Smooth muscle cell (in vitro differentiated cells): ENCODE measurements around the gene SUN5. TPM values are rescaled to one million over a fixed set of nuclear protein-coding genes. Genes with fewer than 3 reads are reported as not detected.

Experiments used
- DNase-seq: peaks from one replicate; lab custom pipeline; 2025; ENCODE audit not compliant: unreplicated experiment; lab: John Stamatoyannopoulos, UW
- H2AFZ ChIP-seq: fragments of 200-600 bp; sonication (generic); 2 replicates; pipeline ENCODE4 v1.6.0; 2016; ENCODE audit warnings: antibody characterized with exemption, low read depth, mild to moderate bottlenecking
- H3F3A ChIP-seq: fragments of 200-600 bp; sonication (generic); 2 replicates; pipeline ENCODE4 v1.6.0; 2017; ENCODE audit warnings: antibody characterized with exemption, low read depth
- H3K27ac ChIP-seq: fragments of 200-600 bp; sonication (generic); 2 replicates; pipeline ENCODE4 v1.5.1; 2016; ENCODE audit warnings: low read depth, mild to moderate bottlenecking
- H3K27me3 ChIP-seq: fragments of 200-600 bp; sonication (generic); 2 replicates; pipeline ENCODE4 v1.6.1; 2016; ENCODE audit warnings: low read depth, mild to moderate bottlenecking
- H3K36me3 ChIP-seq: fragments of 200-600 bp; sonication (generic); 2 replicates; pipeline ENCODE4 v1.5.1; 2016; ENCODE audit warnings: low read depth
- H3K4me1 ChIP-seq: fragments of 200-600 bp; sonication (generic); 2 replicates; pipeline ENCODE4 v1.5.1; 2016; ENCODE audit warnings: low read depth
- H3K4me2 ChIP-seq: fragments of 200-600 bp; sonication (generic); 2 replicates; pipeline ENCODE4 v1.6.0; 2016; ENCODE audit warnings: mild to moderate bottlenecking
- H3K4me3 ChIP-seq: fragments of 200-600 bp; sonication (generic); 2 replicates; pipeline ENCODE4 v1.5.1; 2016; ENCODE audit warnings: mild to moderate bottlenecking
- H3K79me2 ChIP-seq: fragments of 200-600 bp; sonication (generic); 2 replicates; pipeline ENCODE4 v1.6.0; 2016; ENCODE audit warnings: low read depth, mild to moderate bottlenecking
- H3K9ac ChIP-seq: fragments of 200-600 bp; sonication (generic); 2 replicates; pipeline ENCODE4 v1.6.0; 2016; ENCODE audit warnings: low read depth
- H3K9me3 ChIP-seq: fragments of 200-600 bp; sonication (generic); replicated peaks from 2 replicates; pipeline ENCODE4 v1.5.1; 2016; ENCODE audit warnings: low read depth
- H4K20me1 ChIP-seq: fragments of 200-600 bp; sonication (generic); 2 replicates; pipeline ENCODE4 v1.6.0; 2016; ENCODE audit warnings: low read depth
- CTCF ChIP-seq: fragments of 200-600 bp; sonication (generic); IDR thresholded peaks from 2 replicates; pipeline ENCODE4 v1.5.1; 2017; ENCODE audit warnings: borderline replicate concordance, mild to moderate bottlenecking, antibody characterized with exemption; ENCODE audit not compliant: insufficient read depth, poor library complexity, severe bottlenecking
- WGBS: methylation state at CpG from one replicate; pipeline ENCODE4 v1.1.7; 2016; ENCODE audit warnings: low lambda C conversion rate; 5-methylcytosine and 5-hydroxymethylcytosine counted together
- polyA plus RNA-seq: library from polyadenylated mRNA; unstranded; fragments of >200 nt; fragmentation: Nextera tagmentation; extraction: Ambion mirVana; gene quantifications from 2 replicates; pipeline ENCODE4 v1.2.1, GENCODE V29; 2016
- total RNA-seq: library from RNA; depleted of rRNA; stranded (reverse); fragments of >200 nt; gene quantifications from 2 replicates; pipeline ENCODE4 v1.2.3, GENCODE V29; 2014

The SUN5 gene
- total and polyA plus RNA-seq, 2 experiments from 2014 or later: not detected

DNA sequence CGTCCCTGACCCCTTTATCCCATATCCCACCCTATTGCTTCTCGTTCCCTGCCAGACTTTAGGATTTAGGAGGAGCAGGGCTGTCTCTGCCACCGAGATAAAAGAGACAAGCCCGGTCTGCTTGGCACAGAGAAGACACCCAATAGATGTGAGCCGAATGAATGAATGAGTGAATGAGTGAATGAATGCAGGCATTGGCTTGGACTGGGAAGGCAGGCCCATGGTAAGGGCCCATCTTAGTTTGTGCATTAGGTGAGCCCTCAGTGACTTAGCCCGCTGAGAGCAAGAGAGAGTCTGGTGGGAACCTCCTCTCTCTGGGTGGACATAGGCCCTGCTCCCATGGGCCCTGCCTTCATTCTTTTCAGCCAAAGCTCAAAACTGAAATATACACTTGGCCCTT is 26.3 kb upstream of the SUN5 start:
- no peaks in the 10 kb centered on the region for H3K9me3 ChIP-seq
- no peak overlapping the region for H3K27ac ChIP-seq
- no peak for DNase-seq
- H3F3A ChIP-seq: no peaks in the 10 kb centered on the region
- no peaks in the 10 kb centered on the region for H3K79me2 ChIP-seq
- H3K36me3 ChIP-seq: no peaks in the 10 kb centered on the region
- H4K20me1 ChIP-seq: no peaks in the 10 kb centered on the region
- peaks cover 41% of the 10 kb centered on the region for H3K27me3 ChIP-seq
- no peak overlapping the region for H3K4me3 ChIP-seq
- TF ChIP-seq CTCF: no peak
- H2AFZ ChIP-seq: no peak overlapping the region
- no peaks in the 10 kb centered on the region for H3K4me1 ChIP-seq
- 89% methylated on average over 6 of the region's 6 CpGs for WGBS
- H3K9ac ChIP-seq: no peak overlapping the region
- H3K4me2 ChIP-seq: no peak overlapping the region

- H3K79me2 ChIP-seq: no peaks in the 10 kb centered on the region
- H3K27me3 ChIP-seq: peaks cover 41% of the 10 kb centered on the region
- no peaks in the 10 kb centered on the region for H3F3A ChIP-seq
- H3K4me1 ChIP-seq: no peaks in the 10 kb centered on the region
- no peak overlapping the region for H3K4me2 ChIP-seq
- DNase-seq: no peak
- H2AFZ ChIP-seq: no peak overlapping the region
- no peaks in the 10 kb centered on the region for H3K36me3 ChIP-seq
- no peaks in the 10 kb centered on the region for H4K20me1 ChIP-seq
- no peak overlapping the region for H3K9ac ChIP-seq
- no peak overlapping the region for H3K4me3 ChIP-seq
- H3K27ac ChIP-seq: no peak overlapping the region
- WGBS: 89% methylated on average over 9 of the region's 9 CpGs
- H3K9me3 ChIP-seq: no peaks in the 10 kb centered on the region
- no peak for TF ChIP-seq CTCF
Measured at GRCh38 chr20:33030076-33030475, 25.8 kb upstream of the SUN5 start.

GRCh38 chr20:33028875-33029274 is 24.6 kb upstream of the SUN5 start:
- H4K20me1 ChIP-seq: no peaks in the 10 kb centered on the region
- 85% methylated on average over 7 of the region's 7 CpGs for WGBS

More at GRCh38 chr20:33028875-33029274, 24.6 kb upstream of the SUN5 start:
- no peak for DNase-seq
- no peak for TF ChIP-seq CTCF
- H3F3A ChIP-seq: no peaks in the 10 kb centered on the region
- no peak overlapping the region for H3K9ac ChIP-seq
- no peak overlapping the region for H3K27ac ChIP-seq
- no peaks in the 10 kb centered on the region for H3K36me3 ChIP-seq
- no peaks in the 10 kb centered on the region for H3K4me1 ChIP-seq
- no peaks in the 10 kb centered on the region for H3K9me3 ChIP-seq
- H2AFZ ChIP-seq: no peak overlapping the region
- no peaks in the 10 kb centered on the region for H3K79me2 ChIP-seq
- H3K4me2 ChIP-seq: no peak overlapping the region
- peaks cover 38% of the 10 kb centered on the region for H3K27me3 ChIP-seq
- no peak overlapping the region for H3K4me3 ChIP-seq
